HG03095 (cell line): ENCODE data around the gene PTPRR.
"Not testable (repeated sequence)": the region's sequence is repeated elsewhere in the genome, so short reads cannot be mapped to it uniquely, and the experiment has no call there.

Source experiments
- ATAC-seq: cut with Tn5 transposase; IDR thresholded peaks from one replicate; pipeline ENCODE4 v1.9.1; 2021; ENCODE audit warnings: moderate library complexity; ENCODE audit not compliant: unreplicated experiment

Gene PTPRR

DNA sequence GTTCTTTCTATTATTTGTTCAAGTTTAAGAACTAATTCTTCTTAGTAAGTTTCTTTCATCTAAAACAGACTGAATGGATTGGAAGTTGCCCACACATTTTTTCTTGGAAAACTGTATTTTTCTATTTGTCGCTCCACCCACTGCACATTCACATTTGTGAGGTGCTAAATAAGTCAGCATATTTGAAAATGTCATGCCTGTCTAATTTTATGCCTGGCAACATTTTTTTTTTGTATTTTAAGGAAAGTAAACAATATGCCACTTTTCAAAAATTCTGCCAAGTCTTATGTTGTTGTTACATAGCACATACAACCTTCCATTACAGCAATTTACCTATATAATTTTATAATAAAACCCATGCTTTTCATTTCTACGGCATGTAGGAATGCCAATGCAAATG is 170.6 kb downstream of the PTPRR start:
- ATAC-seq = no peak

DNA sequence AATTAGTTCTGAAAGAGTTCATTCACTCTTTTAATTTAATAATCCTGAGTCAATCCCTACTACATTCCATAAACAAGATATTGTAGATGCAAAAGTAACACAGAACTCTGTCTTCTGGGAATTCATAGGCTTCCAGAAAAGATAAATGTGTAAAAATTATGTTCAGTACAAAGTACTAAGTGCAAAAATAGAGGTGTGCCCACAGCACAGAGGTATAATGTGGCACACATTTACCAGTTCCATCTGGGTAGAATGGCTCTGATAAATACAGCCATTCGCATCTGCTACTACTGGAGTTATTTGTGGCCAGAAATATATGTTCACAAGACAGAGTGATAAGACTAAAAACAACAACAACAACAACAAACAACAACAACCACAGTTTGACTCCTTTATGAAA is 171.7 kb downstream of the PTPRR start:
- no peak for ATAC-seq

DNA sequence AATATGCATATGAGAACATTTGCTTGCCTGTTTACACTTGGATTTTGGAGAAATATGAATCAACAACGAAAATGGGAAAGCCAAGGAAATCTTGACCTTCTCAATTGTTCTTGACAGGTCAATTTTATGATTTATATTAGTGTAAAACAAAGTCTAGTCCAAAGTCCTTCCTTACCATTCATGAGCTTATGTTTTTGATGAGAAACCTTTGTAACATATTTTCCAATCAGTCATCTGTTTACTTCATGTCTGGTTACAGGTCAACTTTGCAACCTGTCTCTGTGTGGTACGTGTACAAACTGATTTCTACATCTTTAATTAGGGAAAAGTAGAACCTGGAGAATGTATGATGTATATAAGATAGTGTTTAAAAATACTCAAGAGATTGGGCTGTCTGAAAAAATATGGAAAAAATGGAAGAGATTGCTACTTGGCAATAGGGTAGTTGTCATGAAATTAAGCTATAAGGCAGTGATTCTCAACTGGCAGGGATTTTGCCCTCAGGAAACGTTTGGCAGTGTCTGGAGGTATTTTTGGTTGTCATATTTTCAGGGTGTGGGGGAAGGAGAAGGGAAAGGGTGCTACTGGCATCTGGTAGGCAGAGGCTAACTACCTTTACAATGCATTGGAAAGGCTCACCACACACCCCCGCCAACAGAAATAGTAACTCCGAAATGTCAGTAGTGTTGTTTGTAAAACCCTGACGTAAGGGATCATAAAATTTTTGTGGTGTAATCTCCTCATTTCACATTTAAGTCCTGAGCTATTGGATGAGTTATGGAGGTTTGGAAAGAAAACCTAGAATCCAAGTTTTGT is 172.9 kb downstream of the PTPRR start:
- no peak for ATAC-seq

DNA sequence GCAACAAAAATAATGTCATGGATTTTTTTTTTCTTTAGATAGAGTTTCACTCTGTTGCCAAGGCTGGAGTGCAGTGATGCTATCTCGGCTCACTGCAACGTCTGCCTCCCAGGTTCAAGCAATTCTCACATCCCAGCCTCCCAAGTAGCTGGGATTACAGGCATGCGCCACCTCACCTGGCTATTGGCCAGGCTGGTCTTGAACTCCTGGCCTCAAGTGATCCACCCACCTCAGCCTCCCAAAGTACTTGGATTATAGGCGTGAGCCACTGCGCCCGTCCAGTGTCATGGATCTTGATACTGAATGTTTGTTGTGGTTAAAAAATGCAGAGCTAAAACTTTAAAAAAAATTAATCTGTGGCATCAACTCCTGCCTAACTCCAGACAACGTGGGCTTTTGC is 175.5 kb downstream of the PTPRR start:
- no peak for ATAC-seq

DNA sequence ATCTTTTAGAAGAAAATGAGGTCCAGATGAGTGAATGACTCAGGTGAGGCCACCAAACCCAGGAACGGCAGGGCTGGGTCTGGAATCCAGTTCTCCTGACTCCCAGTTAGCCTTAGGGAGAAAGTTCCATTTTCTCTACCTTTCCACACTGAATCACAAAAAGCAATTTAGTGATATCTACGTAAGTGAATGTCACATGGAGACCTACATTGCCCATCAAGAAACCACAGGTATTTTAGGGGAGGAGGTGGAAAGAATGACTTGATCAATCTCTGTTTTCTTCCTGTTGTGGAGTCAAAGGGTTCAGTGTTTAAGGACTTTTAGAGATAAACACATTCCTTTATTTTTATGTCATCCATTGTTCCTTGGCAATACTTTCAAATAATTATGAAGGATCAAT is 176.4 kb downstream of the PTPRR start:
- ATAC-seq = no peak

DNA sequence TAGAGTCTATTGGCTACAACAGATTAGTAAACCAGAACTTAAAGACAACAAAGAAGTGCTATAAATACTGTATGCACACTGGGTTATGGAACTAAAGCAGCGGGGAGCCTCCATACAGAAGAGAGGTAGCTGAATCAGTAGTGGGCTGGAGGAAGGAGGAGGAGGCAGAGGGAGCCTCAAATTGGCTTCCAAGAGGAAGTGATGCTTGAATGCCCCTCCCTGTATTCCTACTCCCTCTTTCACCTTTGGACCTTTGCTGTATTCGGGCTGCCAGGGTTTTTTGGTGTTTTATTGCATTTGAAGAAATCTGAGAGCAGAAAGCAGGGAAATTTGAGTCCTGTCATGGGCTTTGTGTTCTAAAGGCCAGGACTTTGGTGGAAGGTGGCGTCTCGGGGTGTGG is 179.3 kb downstream of the PTPRR start:
- no peak for ATAC-seq

DNA sequence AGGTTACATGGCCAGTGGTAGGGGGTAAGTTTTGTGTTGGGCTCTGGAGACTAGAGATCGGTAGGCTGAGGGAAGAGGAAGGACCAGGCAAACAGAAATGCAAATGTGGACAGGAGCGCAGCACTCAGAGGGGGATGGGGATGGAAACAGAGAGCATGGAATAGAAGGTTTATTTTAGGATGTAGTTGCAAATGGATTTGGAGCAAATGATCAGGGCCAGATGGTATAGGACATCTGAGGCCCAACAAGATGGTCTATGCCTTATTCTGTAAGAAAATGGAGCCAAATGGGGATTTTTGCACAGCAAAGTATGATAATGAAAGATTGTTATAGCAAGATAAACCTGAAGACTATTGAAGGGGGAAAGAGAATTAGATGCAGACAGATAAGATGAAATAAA is 180.8 kb downstream of the PTPRR start:
- ATAC-seq = no peak

DNA sequence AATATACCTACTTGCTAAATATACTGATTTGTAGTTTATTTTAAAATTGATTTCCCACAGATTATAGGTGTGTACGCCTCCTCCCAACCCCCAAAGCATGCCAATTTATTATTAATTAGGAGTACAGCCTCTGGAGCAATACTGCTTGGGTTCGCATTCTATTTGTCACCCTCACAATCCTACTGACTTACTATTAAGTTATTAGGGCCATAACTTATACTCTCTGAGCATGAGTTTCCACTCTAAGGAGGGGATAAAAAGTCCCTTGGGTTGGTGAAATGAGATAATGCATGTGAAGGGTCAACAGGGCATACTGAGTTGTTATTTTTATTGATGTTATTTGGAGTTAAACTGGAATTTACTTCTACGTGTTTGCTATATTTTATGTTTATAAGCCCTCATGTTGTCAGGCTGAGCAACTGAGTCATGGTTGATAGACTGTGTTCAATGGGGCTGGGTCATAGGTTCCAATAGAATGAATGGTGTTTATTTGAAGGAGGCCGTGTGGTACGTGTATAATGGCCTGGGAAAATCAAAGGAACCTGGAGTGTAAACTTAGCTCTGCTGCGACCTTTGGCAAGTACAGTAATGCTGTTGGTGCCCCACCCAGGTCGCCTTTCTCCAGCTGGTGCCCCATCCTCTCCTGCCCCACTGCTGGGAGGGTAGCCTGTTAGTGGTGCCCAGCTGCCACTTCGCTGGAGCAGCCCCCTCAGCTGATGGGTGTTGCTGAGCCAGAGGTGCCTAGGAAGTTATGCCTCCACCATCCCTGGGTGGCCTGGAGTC is 184.0 kb downstream of the PTPRR start:
- ATAC-seq = no peak

DNA sequence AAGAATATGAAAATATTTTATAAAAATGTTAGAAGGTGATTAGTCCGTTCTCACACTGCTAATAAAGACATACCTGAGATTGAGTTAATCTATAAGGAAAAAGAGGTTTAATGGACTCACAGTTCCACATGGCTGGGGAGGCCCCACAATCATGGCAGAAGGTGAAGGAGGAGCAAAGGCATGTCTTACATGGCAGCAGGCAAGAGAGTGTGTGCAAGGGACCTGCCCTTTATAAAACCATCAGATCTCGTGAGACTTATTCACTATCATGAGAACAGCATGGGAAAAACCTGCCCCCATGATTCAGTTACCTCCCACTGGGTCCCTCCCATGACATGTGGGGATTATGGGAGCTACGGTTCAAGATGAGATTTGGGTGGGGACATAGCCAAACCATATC is 185.3 kb downstream of the PTPRR start:
- ATAC-seq = not testable (repeated sequence)

DNA sequence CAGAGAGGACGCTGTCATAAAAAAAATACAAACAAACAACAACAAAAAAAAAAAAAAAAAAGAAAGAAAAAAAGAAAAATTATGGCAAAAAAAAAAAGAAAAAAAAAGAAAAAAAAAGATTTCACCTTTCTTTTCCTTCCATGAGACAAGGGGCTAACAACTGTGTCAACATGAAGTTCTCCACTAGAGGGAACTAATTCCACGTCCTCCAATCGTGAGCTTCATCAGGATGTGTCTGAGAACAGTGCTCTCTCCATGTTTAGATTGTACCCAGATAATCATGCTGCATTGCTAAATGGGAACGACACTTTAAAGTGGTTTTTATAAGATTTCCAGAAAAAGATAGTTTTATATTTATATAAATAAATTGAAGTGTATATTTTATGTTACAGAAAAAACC is 187.2 kb downstream of the PTPRR start:
- peak; percentile 80 for ATAC-seq

DNA sequence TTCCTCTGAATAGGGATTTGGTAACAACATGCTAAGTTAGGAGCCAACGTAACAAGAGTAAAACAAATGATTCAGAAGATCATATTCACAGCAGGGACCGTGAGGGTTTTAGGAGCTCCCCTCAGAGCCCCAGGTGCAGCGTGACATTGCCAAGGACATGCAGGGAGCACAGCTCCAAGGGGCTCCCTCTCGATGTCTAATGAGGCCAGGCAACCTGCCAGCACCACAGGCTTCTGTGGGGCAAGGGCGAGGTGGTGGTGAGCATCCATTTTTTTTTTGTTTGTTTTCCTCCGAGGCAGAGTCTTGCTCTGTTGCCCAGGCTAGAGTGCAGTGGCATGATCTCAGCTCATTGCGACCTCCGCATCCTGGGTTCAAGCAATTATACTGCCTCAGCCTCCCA is 188.3 kb downstream of the PTPRR start:
- ATAC-seq = no peak

DNA sequence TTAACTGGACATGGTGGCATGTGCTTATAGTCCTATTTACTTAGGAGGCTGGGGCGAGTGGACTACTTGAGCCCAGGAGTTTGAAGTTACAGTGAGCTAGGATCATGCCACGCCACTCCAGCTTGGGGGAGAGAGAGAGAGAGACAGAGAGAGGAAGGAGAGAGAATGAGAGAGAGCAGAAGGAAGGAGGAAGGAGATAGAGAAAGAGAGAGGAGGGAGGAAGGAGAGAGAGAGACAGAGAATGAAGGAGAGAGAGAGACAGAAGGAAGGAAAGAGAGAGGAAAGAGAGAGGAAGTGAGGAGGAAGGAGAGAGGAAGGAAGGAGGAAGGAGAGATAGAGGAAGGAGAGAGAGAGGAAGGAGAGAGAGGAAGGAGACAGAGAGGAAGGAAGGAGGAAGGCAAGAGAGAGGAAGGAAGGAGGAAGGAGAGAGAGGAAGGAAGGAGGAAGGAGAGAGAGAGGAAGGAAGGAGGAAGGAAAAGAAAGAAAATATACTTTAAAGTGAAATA is 189.8 kb downstream of the PTPRR start:
- no peak for ATAC-seq

DNA sequence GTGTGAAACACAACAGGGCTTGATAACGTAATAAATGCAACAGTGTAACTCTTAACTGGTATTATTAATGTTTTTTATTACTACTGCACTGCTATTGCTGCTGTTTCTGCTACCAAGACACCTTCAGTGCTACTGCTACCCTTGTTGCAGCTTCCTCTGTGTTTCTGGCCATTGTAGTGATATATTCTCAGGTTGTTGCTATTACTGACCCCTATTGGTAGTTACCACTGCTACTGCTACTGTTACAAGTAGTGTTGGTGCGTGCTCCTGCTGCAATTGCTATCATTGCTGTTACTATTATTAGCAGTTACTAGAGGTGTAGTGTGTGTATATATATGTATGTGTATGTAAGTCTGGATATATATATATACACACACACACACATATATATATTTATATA is 196.1 kb downstream of the PTPRR start:
- no peak for ATAC-seq

DNA sequence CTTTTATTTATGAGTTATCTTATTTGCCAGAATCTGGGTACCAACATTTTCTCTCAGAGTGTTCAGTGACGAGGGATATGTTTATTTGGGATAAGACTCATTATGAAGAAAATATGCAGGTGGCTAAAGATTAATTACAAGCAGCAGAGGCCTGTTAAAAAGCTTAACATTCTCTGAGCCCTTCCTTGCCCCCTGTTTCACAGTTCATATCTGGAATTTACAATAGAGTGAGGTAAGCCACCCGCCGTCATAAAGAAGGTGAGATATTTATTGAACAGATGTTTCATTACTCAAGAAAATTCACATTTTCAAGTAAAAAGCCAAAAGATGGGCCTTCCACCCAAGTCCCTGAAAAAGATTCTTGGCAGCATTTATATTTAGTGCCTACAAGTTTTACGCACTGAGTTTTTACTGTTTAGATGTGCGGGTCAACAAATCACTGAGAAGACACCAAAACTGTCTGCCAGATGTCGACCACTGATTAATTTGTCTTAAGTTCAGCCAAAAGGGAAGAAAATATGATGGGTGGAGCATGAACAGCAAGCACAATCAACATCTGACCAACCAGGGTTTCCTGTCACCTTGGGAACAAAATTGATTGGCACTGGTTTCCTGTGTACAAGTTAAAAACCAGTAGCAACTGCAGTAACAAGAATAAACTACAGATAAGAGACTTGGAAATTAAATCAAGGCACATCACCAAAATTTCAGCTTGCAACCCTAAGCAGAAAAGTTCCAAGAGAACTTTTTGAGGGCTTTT is 197.8 kb downstream of the PTPRR start:
- ATAC-seq = no peak

DNA sequence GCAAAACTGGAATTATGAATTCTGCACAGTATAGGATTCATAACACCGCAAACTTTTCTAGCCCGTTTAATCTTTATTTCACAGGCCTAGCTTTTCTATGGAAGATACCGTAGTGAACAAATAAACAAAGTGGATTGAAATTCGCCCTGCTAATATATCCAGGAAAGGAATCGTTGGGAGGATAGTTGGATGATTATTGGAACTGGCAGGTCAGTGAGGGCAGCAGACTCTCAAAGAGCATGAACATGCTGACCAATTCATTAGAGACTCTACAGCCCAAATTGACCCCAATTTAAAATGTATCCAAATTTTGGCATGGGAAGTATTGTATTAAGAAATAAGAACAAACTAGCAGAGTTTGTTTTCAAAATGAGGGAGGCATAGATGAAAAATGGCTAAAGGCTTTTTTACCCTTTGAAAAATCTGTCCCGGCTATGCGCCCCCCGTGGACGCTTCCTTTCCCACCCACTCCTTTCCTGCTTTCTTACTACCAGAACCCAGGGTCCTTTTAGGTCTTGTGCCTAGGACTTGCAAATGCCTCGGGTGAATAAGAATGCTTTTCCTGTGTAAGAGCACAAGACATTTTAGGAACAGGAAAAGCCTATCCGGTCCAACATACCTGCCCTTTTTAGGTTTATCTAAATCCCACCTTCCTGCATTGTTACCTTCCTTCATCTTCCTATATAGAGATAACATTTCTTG is 198.7 kb downstream of the PTPRR start:
- no peak for ATAC-seq

DNA sequence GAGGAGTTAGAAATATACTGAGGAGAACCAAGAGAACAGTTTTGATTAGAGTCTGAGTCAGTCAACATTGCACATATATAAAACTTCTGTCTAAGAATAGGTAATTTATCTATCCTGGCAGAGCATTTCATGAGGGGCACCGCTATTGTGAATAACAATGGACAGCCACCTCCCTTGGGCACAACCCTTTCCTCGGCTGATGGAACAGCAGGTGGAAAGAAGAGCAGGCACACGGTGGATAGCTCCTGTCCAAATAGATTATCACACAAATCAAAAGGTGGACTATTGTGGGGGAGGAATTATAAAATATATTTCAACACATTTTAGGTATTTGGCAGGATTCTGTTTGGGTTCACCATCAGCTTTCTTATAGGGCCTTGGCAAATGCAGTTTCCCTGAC is 199.3 kb downstream of the PTPRR start:
- no peak for ATAC-seq

DNA sequence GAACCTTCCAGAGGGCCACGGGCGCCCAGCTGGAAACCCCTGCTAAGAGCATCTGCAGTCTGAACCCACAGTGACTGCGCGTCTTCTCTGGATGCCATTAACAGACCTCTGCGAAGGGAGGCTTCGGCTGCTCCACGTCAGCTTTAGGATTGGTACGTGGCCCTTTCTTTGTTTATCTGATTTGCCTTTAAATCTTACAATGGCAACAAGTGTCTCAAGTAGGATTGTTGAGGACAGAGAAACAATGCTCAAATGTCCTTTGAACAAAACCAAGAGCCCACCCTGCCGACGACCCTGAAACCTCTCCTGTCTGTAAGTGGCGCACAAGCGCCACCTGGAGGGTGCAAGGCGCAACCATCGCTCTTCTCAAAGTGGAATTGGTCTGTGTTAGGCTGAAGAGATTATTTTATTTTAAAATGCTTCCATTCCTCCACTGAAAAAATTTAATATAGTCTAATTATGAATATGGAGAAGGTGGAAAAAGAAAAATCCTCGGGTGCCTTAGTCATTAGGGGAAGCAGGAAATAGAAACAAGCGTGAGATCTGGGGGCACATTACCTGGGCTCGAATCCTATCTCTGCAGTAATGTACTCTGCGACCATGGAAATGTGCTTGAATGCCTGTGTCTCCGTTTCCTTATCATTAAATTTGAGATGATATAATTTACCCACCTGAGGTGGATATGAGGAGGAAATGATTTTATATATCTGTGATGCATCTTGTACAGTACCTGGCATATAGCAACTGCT is 200.7 kb downstream of the PTPRR start:
- no peak for ATAC-seq

DNA sequence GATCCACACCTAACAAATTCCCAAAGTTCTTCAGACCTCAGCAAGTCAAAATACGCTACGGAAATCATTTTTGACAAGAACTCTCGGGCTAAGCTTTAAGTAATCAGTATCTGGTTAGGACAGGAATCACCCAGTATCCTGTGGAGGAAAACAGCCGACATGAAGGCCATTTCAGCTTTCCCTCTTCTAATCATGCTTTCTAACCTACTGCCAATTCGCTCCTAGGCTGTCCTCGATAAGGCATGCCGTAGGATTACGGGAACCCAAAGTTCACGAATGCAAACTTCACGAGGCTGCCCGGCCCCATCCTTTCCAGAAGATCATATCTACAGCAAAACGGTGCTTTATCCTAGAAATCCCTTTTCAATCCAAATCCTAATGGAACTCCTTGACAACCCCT is 201.5 kb downstream of the PTPRR start:
- no peak for ATAC-seq

DNA sequence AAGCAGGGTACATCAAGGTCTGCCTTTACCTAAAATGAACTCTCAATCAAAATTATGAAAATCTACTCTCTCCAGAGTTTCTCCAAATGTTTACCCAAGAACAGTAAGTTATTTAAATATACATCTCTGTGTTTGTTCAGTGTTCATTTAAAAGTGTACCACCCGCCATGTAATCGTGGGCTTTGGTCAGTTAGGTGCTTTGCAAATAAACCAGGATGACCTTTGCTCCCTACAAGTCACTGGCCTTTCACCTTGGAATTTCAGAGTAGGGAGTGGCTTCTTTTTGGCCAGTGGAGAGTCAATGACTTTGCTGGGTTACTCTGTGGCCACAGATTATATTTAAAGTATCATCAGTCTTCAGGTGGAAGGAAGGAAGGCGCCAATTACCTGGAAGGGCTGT is 208.7 kb downstream of the PTPRR start:
- ATAC-seq = no peak

DNA sequence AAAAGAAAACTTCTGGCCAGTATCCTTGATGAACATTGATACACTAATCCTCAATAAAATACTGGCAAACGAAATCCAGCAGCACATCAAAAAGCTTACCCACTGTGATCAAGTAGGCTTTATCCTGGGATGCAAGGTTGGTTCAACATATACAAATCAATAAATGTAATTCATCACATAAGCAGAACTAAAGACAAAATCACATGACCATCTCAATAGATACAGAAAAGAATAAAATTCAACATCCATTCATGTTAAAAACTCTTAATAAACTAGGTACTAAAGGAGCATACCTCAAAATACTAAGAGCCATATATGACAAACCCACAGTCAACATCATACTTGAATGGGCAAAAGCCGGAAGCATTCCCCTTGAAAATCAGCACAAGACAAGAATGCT is 211.5 kb downstream of the PTPRR start:
- no peak for ATAC-seq
